Neural cell (in vitro differentiated cells): ENCODE data around the gene GLIS2. TPM values are rescaled to one million over a fixed set of nuclear protein-coding genes. Genes with fewer than 3 reads are reported as not detected.

Source experiments
- H2AFZ ChIP-seq: fragments of 200-600, 300-800 bp; sonication (generic), shearing (Covaris generic); 2 replicates; pipeline ENCODE4 v1.6.0; 2014; ENCODE audit warnings: low read depth, mild to moderate bottlenecking, antibody characterized with exemption, low read length, moderate library complexity
- H3F3A ChIP-seq: fragments of 200-600 bp; shearing (Covaris generic); 2 replicates; pipeline ENCODE4 v1.6.1; 2016; ENCODE audit warnings: mild to moderate bottlenecking, moderate library complexity, mixed read lengths, antibody characterized with exemption, low read length; ENCODE audit not compliant: insufficient read depth, poor library complexity, severe bottlenecking
- H3K27ac ChIP-seq: fragments of 200-600, 300-800 bp; sonication (generic), shearing (Covaris generic); 2 replicates; pipeline ENCODE4 v1.5.1; 2014; ENCODE audit warnings: mild to moderate bottlenecking, low read length, moderate library complexity
- H3K27me3 ChIP-seq: fragments of 300-800, 200-600 bp; sonication (generic), shearing (Covaris generic); 2 replicates; pipeline ENCODE4 v1.6.0; 2014; ENCODE audit warnings: mild to moderate bottlenecking, low read depth, low read length, moderate library complexity; ENCODE audit not compliant: insufficient read depth
- H3K36me3 ChIP-seq: fragments of 300-800, 200-600 bp; sonication (generic), shearing (Covaris generic); 2 replicates; pipeline ENCODE4 v1.5.1; 2014; ENCODE audit warnings: mild to moderate bottlenecking, antibody characterized with exemption, low read length, moderate library complexity; ENCODE audit not compliant: insufficient read depth
- H3K4me2 ChIP-seq: fragments of 300-800, 200-600 bp; sonication (generic), shearing (Covaris generic); 2 replicates; pipeline ENCODE4 v1.6.0; 2014; ENCODE audit warnings: mild to moderate bottlenecking, low read length
- H3K4me3 ChIP-seq: fragments of 300-800, 200-600 bp; sonication (generic), shearing (Covaris generic); 2 replicates; pipeline ENCODE4 v1.5.1; 2014; ENCODE audit warnings: mild to moderate bottlenecking, low read length, moderate library complexity
- H3K79me2 ChIP-seq: fragments of 200-600 bp; shearing (Covaris generic); replicated peaks from 2 replicates; pipeline ENCODE4 v1.6.0; 2014; ENCODE audit warnings: mild to moderate bottlenecking, low read length, moderate library complexity; ENCODE audit not compliant: insufficient read depth
- H3K9ac ChIP-seq: fragments of 300-800, 200-600 bp; sonication (generic), shearing (Covaris generic); 2 replicates; pipeline ENCODE4 v1.6.1; 2016; ENCODE audit warnings: mild to moderate bottlenecking, low read length, mixed read lengths
- H3K9me2 ChIP-seq: fragments of 200-600 bp; shearing (Covaris generic); 2 replicates; pipeline ENCODE4 v1.6.1; 2016; ENCODE audit warnings: mild to moderate bottlenecking, low read length, mixed read lengths; ENCODE audit not compliant: insufficient read depth
- H3K9me3 ChIP-seq: fragments of 200-600, 300-800 bp; sonication (generic), shearing (Covaris generic); 2 replicates; pipeline ENCODE4 v1.6.1; 2016; ENCODE audit warnings: mild to moderate bottlenecking, mixed run types, low read length, moderate library complexity, mixed read lengths
- H4K20me1 ChIP-seq: fragments of 200-600 bp; shearing (Covaris generic); 2 replicates; pipeline ENCODE4 v1.6.1; 2016; ENCODE audit warnings: mild to moderate bottlenecking, mixed run types; ENCODE audit not compliant: insufficient read depth
- EP300 ChIP-seq: fragments of 450-650 bp; conservative IDR thresholded peaks from 2 replicates; pipeline ENCODE4 v1.6.1; 2014; ENCODE audit warnings: antibody characterized with exemption, mild to moderate bottlenecking, moderate library complexity; ENCODE audit not compliant: poor library complexity, severe bottlenecking
- EZH2 ChIP-seq: fragments of 200-600, 300-800 bp; shearing (Covaris generic), sonication (generic); IDR thresholded peaks from 2 replicates; pipeline ENCODE4 v1.6.1; 2014; ENCODE audit warnings: antibody characterized with exemption, low read length, borderline replicate concordance, mild to moderate bottlenecking; ENCODE audit not compliant: insufficient read depth, poor library complexity, severe bottlenecking
- MXI1 ChIP-seq: fragments of 450-650 bp; conservative IDR thresholded peaks from 2 replicates; pipeline ENCODE4 v1.6.1; 2014; ENCODE audit warnings: antibody characterized with exemption, mild to moderate bottlenecking; ENCODE audit not compliant: poor library complexity, severe bottlenecking
- POLR2AphosphoS5 ChIP-seq: IDR thresholded peaks from 2 replicates; pipeline ENCODE4 v1.6.1; 2012
- RAD21 ChIP-seq: fragments of 450-650 bp; conservative IDR thresholded peaks from 2 replicates; pipeline ENCODE4 v1.6.1; 2014; ENCODE audit warnings: antibody characterized with exemption, mild to moderate bottlenecking, moderate library complexity
- SMC3 ChIP-seq: fragments of 450-650 bp; conservative IDR thresholded peaks from 2 replicates; pipeline ENCODE4 v1.6.1; 2014; ENCODE audit warnings: antibody characterized with exemption, mild to moderate bottlenecking, moderate library complexity; ENCODE audit not compliant: poor library complexity
- TAF1 ChIP-seq: IDR thresholded peaks from 2 replicates; pipeline ENCODE4 v1.6.1; 2012; ENCODE audit warnings: low read depth
- polyA plus RNA-seq: library from polyadenylated mRNA; depleted of rRNA; stranded (reverse); fragments of >200 nt; gene quantifications from 2 replicates; pipeline ENCODE4 v1.2.3, GENCODE V29; 2014
- TF ChIP-seq, protein P1 (sequence below): IDR thresholded peaks from 2 replicates; pipeline ENCODE4 v1.6.1; 2012; ENCODE audit warnings: borderline replicate concordance
- TF ChIP-seq, protein P2 (sequence below): fragments of 450-650 bp; IDR thresholded peaks from 2 replicates; pipeline ENCODE4 v1.5.1; 2014; ENCODE audit warnings: antibody characterized with exemption, mild to moderate bottlenecking, moderate library complexity; ENCODE audit not compliant: poor library complexity, severe bottlenecking

Gene GLIS2
- polyA plus RNA-seq, 1 donor from 2014 or later: 2.6 TPM

DNA sequence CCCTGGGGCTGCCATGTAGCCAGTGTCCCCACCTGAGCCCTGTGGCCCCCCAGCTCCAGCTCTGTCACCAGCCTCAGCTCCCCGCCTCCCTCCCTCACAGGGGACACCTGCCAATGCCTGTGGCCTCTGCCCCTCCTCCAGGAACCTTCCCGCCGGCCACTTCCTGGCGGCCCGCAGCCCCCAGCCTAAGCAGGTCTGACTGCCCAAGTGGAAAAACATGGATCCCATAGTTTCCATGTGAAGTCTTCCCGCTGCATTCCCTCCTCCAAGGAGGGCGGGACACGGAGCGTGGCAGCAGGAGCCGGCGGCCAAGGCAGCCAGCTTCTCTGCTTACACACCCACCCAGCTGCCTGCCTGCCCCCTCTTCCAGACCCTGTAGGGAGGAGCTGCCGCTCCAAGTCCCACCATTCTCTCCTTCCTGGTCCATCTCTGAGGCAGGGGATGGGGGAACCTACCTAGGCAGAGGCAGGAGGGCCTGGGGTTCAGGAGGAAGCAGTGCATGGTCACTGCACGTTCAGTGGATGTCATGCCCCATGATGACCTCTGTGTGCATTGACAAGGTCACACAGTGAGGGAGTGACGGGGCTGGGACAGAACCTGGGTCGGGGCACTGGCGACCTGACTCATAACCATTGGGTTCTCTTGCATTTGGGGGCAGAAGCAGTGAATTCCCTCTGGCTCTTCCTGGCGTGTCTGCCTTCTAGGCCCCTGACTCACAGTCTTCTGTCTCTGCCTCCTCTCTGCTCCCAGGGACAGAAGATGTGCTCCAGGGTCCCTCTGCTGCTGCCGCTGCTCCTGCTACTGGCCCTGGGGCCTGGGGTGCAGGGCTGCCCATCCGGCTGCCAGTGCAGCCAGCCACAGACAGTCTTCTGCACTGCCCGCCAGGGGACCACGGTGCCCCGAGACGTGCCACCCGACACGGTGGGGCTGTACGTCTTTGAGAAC, 64.5 kb downstream of the GLIS2 start:
- Histone ChIP-seq H3K27me3 (no peaks in the 10 kb centered on the region), H3K9me2 (no peaks in the 10 kb centered on the region), H3K4me3 (no peak overlapping the region), H4K20me1 (no peaks in the 10 kb centered on the region), H3K4me2 (no peak overlapping the region), H3K9me3 (no peaks in the 10 kb centered on the region), H3K79me2 (no peaks in the 10 kb centered on the region), H2AFZ (no peak overlapping the region), H3K9ac (no peak overlapping the region), H3F3A (no peaks in the 10 kb centered on the region), H3K36me3 (no peaks in the 10 kb centered on the region), H3K27ac (no peak overlapping the region)
- TF ChIP-seq SMC3 (no peak), EZH2 (no peak), TAF1 (no peak), MXI1 (no peak)
- TF ChIP-seq, protein P1, sequence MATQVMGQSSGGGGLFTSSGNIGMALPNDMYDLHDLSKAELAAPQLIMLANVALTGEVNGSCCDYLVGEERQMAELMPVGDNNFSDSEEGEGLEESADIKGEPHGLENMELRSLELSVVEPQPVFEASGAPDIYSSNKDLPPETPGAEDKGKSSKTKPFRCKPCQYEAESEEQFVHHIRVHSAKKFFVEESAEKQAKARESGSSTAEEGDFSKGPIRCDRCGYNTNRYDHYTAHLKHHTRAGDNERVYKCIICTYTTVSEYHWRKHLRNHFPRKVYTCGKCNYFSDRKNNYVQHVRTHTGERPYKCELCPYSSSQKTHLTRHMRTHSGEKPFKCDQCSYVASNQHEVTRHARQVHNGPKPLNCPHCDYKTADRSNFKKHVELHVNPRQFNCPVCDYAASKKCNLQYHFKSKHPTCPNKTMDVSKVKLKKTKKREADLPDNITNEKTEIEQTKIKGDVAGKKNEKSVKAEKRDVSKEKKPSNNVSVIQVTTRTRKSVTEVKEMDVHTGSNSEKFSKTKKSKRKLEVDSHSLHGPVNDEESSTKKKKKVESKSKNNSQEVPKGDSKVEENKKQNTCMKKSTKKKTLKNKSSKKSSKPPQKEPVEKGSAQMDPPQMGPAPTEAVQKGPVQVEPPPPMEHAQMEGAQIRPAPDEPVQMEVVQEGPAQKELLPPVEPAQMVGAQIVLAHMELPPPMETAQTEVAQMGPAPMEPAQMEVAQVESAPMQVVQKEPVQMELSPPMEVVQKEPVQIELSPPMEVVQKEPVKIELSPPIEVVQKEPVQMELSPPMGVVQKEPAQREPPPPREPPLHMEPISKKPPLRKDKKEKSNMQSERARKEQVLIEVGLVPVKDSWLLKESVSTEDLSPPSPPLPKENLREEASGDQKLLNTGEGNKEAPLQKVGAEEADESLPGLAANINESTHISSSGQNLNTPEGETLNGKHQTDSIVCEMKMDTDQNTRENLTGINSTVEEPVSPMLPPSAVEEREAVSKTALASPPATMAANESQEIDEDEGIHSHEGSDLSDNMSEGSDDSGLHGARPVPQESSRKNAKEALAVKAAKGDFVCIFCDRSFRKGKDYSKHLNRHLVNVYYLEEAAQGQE: no peak

DNA sequence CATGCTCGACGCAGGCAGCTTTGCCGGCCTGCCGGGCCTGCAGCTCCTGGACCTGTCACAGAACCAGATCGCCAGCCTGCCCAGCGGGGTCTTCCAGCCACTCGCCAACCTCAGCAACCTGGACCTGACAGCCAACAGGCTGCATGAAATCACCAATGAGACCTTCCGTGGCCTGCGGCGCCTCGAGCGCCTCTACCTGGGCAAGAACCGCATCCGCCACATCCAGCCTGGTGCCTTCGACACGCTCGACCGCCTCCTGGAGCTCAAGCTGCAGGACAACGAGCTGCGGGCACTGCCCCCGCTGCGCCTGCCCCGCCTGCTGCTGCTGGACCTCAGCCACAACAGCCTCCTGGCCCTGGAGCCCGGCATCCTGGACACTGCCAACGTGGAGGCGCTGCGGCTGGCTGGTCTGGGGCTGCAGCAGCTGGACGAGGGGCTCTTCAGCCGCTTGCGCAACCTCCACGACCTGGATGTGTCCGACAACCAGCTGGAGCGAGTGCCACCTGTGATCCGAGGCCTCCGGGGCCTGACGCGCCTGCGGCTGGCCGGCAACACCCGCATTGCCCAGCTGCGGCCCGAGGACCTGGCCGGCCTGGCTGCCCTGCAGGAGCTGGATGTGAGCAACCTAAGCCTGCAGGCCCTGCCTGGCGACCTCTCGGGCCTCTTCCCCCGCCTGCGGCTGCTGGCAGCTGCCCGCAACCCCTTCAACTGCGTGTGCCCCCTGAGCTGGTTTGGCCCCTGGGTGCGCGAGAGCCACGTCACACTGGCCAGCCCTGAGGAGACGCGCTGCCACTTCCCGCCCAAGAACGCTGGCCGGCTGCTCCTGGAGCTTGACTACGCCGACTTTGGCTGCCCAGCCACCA, 65.4 kb downstream of the GLIS2 start:
- Histone ChIP-seq H3K36me3 (no peaks in the 10 kb centered on the region), H3K27me3 (no peaks in the 10 kb centered on the region), H3K9me3 (no peaks in the 10 kb centered on the region), H3K9ac (no peak overlapping the region), H4K20me1 (no peaks in the 10 kb centered on the region), H2AFZ (no peak overlapping the region), H3K4me2 (no peak overlapping the region), H3F3A (no peaks in the 10 kb centered on the region), H3K79me2 (no peaks in the 10 kb centered on the region), H3K4me3 (no peak overlapping the region), H3K9me2 (no peaks in the 10 kb centered on the region), H3K27ac (no peak overlapping the region)
- TF ChIP-seq POLR2AphosphoS5 (no peak), RAD21 (no peak), SMC3 (no peak), TAF1 (no peak), EP300 (no peak), MXI1 (no peak), EZH2 (no peak)
- TF ChIP-seq, protein P1: no peak
- TF ChIP-seq, protein P2, sequence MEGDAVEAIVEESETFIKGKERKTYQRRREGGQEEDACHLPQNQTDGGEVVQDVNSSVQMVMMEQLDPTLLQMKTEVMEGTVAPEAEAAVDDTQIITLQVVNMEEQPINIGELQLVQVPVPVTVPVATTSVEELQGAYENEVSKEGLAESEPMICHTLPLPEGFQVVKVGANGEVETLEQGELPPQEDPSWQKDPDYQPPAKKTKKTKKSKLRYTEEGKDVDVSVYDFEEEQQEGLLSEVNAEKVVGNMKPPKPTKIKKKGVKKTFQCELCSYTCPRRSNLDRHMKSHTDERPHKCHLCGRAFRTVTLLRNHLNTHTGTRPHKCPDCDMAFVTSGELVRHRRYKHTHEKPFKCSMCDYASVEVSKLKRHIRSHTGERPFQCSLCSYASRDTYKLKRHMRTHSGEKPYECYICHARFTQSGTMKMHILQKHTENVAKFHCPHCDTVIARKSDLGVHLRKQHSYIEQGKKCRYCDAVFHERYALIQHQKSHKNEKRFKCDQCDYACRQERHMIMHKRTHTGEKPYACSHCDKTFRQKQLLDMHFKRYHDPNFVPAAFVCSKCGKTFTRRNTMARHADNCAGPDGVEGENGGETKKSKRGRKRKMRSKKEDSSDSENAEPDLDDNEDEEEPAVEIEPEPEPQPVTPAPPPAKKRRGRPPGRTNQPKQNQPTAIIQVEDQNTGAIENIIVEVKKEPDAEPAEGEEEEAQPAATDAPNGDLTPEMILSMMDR: no peak
